ENCODE data around the gene ZFAND2B. TPM values are rescaled to one million over a fixed set of nuclear protein-coding genes. Genes with fewer than 3 reads are reported as not detected.

The ZFAND2B gene
- total and polyA plus RNA-seq, 10 donors: 39.4 to 77.7 (median 52.4) TPM

GRCh38 chr2:219205165-219205538 is 1.4 kb upstream of the ZFAND2B start:
- intact Hi-C loops (cut with DNase I; ENCODE audit: low total_unique reads): loop anchor here (5.0 kb wide), 1 partner anchor 33 kb away; the partner anchor contains the start of gene SLC23A3
- 90 to 96% (median 94%) methylated on average over 5 of the region's 5 CpGs for WGBS, 5 donors

GRCh38 chr2:219205981-219206327 is 628 bp upstream of the ZFAND2B start:
- no peak for TF ChIP-seq POLR2A (IDR thresholded peaks at IDR 0.05)
- no peak for TF ChIP-seq POLR2AphosphoS5 (IDR thresholded peaks at IDR 0.05)
- TF ChIP-seq CTCF (IDR thresholded peaks at IDR 0.05 in 8 of 11, conservative IDR thresholded peaks at IDR 0.05 in 3 of 11): no peak
- Histone ChIP-seq H3K36me3 (peaks cover 0 to 35% (median 15%) of the 10 kb centered on the region in 6 donors), H3K9me3 (no peaks in the 10 kb centered on the region), H3K27me3 (replicated peaks in 1 of 7) (no peaks in the 10 kb centered on the region), H3K27ac (peak overlapping the region; percentile 93 to 98 (median 97)), H3K4me1 (peaks cover 7 to 50% (median 30%) of the 10 kb centered on the region in 6 donors), H3K4me3 (peak overlapping the region; percentile 51 to 84 (median 60))
- intact Hi-C loops (cut with DNase I; ENCODE audit: low total_unique reads): loop anchor here (5.0 kb wide), 1 partner anchor 34 kb away; the partner anchor contains the start of gene SLC23A3
- WGBS, 5 donors: 17 to 28% (median 22%) methylated on average over 7 of the region's 7 CpGs
- DNase-seq: no peak

More at GRCh38 chr2:219205165-219205538, 1.4 kb upstream of the ZFAND2B start:
- no peak for TF ChIP-seq POLR2AphosphoS5 (IDR thresholded peaks at IDR 0.05)
- no peak for TF ChIP-seq POLR2A (IDR thresholded peaks at IDR 0.05)
- no peak for TF ChIP-seq CTCF (IDR thresholded peaks at IDR 0.05 in 8 of 11, conservative IDR thresholded peaks at IDR 0.05 in 3 of 11)
- peaks cover 0 to 27% (median 15%) of the 10 kb centered on the region in 6 donors for H3K36me3 ChIP-seq
- DNase-seq: peak; percentile 19
- H3K27ac ChIP-seq: no peak overlapping the region
- H3K4me1 ChIP-seq: peaks cover 7 to 42% (median 29%) of the 10 kb centered on the region in 6 donors
- H3K9me3 ChIP-seq: no peaks in the 10 kb centered on the region
- H3K4me3 ChIP-seq: no peak overlapping the region
- H3K27me3 ChIP-seq (replicated peaks in 1 of 7): peaks cover 0 to 4% (median 0%) of the 10 kb centered on the region in 7 donors

- Histone ChIP-seq H3K27ac (peak overlapping the region; percentile 93 to 98 (median 97)), H3K9me3 (no peaks in the 10 kb centered on the region), H3K27me3 (replicated peaks in 1 of 7) (no peaks in the 10 kb centered on the region), H3K4me3 (peak overlapping the region; percentile 51 to 84 (median 60)), H3K4me1 (peaks cover 7 to 61% (median 35%) of the 10 kb centered on the region in 6 donors), H3K36me3 (peaks cover 0 to 42% (median 15%) of the 10 kb centered on the region in 6 donors)
- intact Hi-C loops (cut with DNase I; ENCODE audit: low total_unique reads): loop anchor here (5.0 kb wide), 1 partner anchor 35 kb away; the partner anchor contains the start of gene SLC23A3
- WGBS, 5 donors: 11 to 27% (median 23%) methylated on average over 20 to 22 of the region's 22 CpGs
- TF ChIP-seq POLR2A (IDR thresholded peaks at IDR 0.05) (no peak), POLR2AphosphoS5 (IDR thresholded peaks at IDR 0.05) (no peak), CTCF (IDR thresholded peaks at IDR 0.05 in 8 of 11, conservative IDR thresholded peaks at IDR 0.05 in 3 of 11) (no peak)
- peak; percentile 77 for DNase-seq
Observed at GRCh38 chr2:219207134-219207883, 727 bp downstream of the ZFAND2B start.

Measured in spleen (tissue), 11 donors.